ENCODE measurements around the gene RBM19. TPM values are rescaled to one million over a fixed set of nuclear protein-coding genes. Genes with fewer than 3 reads are reported as not detected.
A peak's percentile ranks its signal among the peaks of the same experiment; 100 is the strongest.
"Not testable (repeated sequence)": the region's sequence is repeated elsewhere in the genome, so short reads cannot be mapped to it uniquely, and the experiment has no call there.

Gene RBM19
- polyA plus RNA-seq, 3 donors = 29.5 to 45.1 (median 29.6) TPM

GRCh38 chr12:113914806-113915205 lies 51.3 kb downstream of the RBM19 start:
- no peak for DNase-seq (ENCODE audit: extremely low read depth in 1 of 11, low read depth in 9 of 11, low spot score in 4 of 11)

GRCh38 chr12:113914176-113914575 lies 51.9 kb downstream of the RBM19 start:
- no peak for DNase-seq (ENCODE audit: extremely low read depth in 1 of 11, low read depth in 9 of 11, low spot score in 4 of 11)

- DNase-seq (ENCODE audit: extremely low read depth in 1 of 11, low read depth in 9 of 11, low spot score in 4 of 11) = peak in 8 of 11 donors; percentile 42 to 63 (median 59)
Observed at GRCh38 chr12:113912760-113913329, 53.3 kb downstream of the RBM19 start.

- no peak for DNase-seq (ENCODE audit: extremely low read depth in 1 of 11, low read depth in 9 of 11, low spot score in 4 of 11)
Observed at GRCh38 chr12:113911971-113912759, 54.0 kb downstream of the RBM19 start.

- no peak for DNase-seq (ENCODE audit: extremely low read depth in 1 of 11, low read depth in 9 of 11, low spot score in 4 of 11)
Observed at GRCh38 chr12:113910751-113911272, 55.3 kb downstream of the RBM19 start.

- DNase-seq (ENCODE audit: extremely low read depth in 1 of 11, low read depth in 9 of 11, low spot score in 4 of 11) = no peak
Observed at GRCh38 chr12:113909776-113910420, 56.2 kb downstream of the RBM19 start.

DNA sequence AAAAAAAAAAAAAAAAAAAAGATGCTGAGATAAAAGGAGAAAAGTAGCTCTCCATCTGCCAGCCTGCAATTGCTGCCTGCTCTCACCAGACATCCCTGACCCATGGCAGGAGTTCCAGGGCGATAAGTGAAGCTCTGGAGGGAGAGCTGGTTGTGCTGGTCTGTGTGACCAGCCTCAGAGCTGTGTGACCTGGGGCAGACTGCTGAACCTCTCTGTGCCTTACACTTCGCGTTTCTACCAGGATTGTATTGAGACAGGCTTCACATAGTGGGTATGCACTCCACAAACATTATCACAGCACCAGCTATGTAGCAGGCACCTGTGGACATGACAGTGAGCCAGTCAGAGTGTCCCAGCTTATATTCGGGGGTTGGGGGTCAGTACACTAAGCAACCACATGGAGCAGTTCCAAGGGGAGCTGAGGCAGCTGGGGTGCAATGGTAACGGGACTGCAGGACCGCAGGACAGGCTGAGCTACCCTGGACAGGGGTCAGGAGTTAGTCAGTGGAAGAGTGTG lies 57.5 kb downstream of the RBM19 start:
- no peak for DNase-seq (ENCODE audit: extremely low read depth in 1 of 11, low read depth in 9 of 11, low spot score in 4 of 11)

- no peak for DNase-seq (ENCODE audit: extremely low read depth in 1 of 11, low read depth in 9 of 11, low spot score in 4 of 11)
Observed at GRCh38 chr12:113907446-113908180, 58.5 kb downstream of the RBM19 start.

- DNase-seq (ENCODE audit: extremely low read depth in 1 of 11, low read depth in 9 of 11, low spot score in 4 of 11) = no peak
Observed at GRCh38 chr12:113906411-113907200, 59.5 kb downstream of the RBM19 start.

DNA sequence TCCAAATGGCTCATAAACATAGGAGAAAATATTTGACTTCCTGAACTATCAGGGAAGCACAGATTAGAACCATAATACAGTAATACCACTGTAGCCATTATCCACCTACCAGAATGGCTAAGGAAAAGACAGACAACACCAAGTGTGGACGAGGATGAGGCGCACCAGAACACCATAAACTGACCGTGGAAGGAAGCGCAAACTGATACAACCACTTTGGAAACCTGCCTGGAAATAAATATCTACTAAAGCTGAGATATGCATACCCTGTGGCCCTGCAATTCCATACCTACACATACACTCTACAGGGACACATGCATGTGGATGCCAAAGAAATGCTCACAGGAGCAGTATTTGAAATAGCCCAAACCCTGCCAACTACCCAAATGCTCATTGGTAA lies 60.3 kb downstream of the RBM19 start:
- no peak for DNase-seq (ENCODE audit: extremely low read depth in 1 of 11, low read depth in 9 of 11, low spot score in 4 of 11)

GRCh38 chr12:113903381-113903863 lies 62.7 kb downstream of the RBM19 start:
- no peak for DNase-seq (ENCODE audit: extremely low read depth in 1 of 11, low read depth in 9 of 11, low spot score in 4 of 11)

DNA sequence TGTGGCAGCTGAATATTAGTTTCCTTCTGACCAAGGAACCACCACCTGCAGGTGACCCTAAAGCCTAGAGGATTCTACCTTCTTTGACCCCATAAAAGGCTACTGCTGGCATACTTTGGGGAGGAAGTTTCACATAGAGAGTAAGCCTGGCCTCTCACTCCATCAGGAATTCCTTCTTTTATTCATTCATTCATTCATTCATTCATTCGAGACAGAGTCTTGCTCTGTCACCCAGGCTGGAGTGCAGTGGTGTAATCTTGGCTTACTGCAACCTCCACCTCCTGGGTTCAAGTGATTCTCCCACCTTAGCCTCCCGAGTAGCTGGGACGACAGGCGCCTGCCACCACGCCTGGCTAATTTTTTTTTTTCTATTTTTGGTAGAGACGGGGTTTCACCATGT lies 64.8 kb downstream of the RBM19 start:
- DNase-seq (ENCODE audit: extremely low read depth in 1 of 11, low read depth in 9 of 11, low spot score in 4 of 11) = not testable (repeated sequence)

- DNase-seq (ENCODE audit: extremely low read depth in 1 of 11, low read depth in 9 of 11, low spot score in 4 of 11) = no peak
Observed at GRCh38 chr12:113900716-113901115, 65.4 kb downstream of the RBM19 start.

GRCh38 chr12:113899561-113900471 lies 66.3 kb downstream of the RBM19 start:
- peak in 2 of 11 donors; percentile 15 to 27 for DNase-seq (ENCODE audit: extremely low read depth in 1 of 11, low read depth in 9 of 11, low spot score in 4 of 11)

GRCh38 chr12:113899042-113899560 lies 67.0 kb downstream of the RBM19 start:
- DNase-seq (ENCODE audit: extremely low read depth in 1 of 11, low read depth in 9 of 11, low spot score in 4 of 11) = no peak

DNA sequence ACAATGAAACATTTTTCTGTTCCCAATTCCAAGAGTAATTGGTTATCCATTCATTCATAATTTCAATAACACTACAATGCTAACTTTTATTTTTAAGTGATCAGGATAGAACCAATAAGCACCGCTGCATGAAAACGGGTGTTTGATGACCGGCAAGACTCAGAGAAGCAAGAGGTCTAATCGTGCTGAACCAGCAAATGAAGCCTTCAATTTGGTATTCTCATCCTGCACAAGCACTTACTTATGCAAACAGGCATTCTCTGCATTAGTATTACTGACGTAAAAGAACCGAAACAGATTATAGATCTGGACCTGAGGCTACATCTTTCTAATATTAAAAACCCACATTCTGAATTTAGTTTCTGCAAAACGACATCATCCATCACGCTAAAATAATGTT lies 67.7 kb downstream of the RBM19 start:
- DNase-seq (ENCODE audit: extremely low read depth in 1 of 11, low read depth in 9 of 11, low spot score in 4 of 11) = no peak

DNA sequence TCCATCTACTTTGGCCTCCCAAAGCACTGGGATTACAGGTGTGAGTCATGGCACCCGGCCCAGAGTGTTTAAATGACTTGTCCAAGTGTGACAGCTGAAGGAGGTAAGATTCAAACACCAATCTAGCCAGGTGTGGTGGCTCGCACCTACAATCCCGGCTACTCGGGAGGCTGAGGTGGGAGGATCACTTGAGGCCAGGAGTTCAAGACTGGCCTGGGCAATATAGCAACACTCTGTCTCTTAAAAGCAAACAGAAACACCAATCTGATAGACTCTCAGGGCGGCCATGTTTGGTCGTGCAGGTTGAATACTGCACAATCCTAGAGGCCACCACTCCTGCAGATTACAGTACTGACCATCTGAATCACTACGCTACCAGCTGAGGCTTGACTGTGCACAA lies 68.7 kb downstream of the RBM19 start:
- DNase-seq (ENCODE audit: extremely low read depth in 1 of 11, low read depth in 9 of 11, low spot score in 4 of 11) = no peak
